GM12872 (cell line): ENCODE results near the gene LRTM1.

Experiments
- TF ChIP-seq, protein P1 (sequence below): IDR thresholded peaks from 3 replicates; pipeline ENCODE4 v1.5.1; 2011; ENCODE audit warnings: low read depth, mild to moderate bottlenecking, low read length, moderate library complexity; ENCODE audit not compliant: insufficient read depth

Gene LRTM1

DNA sequence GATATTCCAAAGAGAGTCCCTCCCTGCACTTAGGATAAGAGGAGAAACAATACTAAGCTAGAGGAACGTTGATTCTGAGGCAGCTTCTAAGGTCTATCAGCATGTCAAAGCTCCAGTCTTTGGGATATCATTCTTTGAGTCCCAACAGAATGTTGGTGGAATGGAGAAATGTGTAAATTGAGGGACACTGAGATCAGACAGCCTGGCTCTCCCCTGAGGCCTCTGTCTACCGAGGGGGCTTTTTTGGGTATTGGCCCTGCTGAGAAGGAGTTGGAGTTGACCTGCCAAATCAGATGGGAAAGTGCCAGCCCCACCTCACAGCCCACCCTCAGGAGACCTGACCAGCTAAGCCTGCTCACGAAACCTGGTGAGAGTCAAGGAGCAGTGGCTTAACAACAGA, 27.6 kb upstream of the LRTM1 start:
- TF ChIP-seq, protein P1, sequence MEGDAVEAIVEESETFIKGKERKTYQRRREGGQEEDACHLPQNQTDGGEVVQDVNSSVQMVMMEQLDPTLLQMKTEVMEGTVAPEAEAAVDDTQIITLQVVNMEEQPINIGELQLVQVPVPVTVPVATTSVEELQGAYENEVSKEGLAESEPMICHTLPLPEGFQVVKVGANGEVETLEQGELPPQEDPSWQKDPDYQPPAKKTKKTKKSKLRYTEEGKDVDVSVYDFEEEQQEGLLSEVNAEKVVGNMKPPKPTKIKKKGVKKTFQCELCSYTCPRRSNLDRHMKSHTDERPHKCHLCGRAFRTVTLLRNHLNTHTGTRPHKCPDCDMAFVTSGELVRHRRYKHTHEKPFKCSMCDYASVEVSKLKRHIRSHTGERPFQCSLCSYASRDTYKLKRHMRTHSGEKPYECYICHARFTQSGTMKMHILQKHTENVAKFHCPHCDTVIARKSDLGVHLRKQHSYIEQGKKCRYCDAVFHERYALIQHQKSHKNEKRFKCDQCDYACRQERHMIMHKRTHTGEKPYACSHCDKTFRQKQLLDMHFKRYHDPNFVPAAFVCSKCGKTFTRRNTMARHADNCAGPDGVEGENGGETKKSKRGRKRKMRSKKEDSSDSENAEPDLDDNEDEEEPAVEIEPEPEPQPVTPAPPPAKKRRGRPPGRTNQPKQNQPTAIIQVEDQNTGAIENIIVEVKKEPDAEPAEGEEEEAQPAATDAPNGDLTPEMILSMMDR: no peak

DNA sequence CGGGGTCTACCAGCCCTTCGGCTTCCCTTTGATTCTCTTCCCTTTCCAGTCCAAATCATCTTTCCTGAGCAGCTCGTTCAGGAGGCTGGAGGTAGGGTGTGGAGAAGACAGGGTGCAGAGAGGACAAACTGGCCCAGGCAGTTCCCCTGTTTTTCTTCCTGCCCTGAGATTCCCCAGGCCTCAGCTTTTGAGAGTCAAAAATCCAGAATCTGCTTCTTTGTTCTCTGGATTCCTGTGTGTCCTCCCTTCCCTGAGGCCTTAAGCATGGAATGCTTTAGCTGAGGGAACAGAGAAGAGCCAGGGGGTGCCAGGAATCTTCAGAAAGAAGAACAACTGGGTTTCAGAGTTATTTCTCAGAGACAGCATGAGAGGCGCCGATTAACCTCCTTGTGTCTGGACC, 26.7 kb upstream of the LRTM1 start:
- TF ChIP-seq, protein P1: no peak

DNA sequence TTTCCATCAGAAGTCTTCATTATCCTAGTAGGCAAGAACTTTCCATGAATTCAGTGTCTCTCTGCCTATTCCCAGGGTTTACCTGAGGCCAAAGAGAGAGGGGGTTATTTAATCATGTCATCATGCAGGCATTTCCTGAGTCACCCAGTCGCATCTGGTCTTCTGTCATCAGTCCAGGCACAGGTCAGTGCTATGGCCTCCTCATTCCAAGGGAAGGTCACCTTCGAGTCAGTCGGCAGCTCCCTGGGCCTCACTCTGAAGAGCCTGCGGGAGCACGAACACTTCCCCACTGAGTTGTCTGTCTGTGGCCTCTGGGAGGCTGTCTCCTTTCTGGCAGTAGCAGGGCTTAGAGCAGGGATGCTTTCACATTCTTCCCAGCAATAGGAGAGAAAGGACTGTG, 26.2 kb upstream of the LRTM1 start:
- TF ChIP-seq, protein P1: no peak

DNA sequence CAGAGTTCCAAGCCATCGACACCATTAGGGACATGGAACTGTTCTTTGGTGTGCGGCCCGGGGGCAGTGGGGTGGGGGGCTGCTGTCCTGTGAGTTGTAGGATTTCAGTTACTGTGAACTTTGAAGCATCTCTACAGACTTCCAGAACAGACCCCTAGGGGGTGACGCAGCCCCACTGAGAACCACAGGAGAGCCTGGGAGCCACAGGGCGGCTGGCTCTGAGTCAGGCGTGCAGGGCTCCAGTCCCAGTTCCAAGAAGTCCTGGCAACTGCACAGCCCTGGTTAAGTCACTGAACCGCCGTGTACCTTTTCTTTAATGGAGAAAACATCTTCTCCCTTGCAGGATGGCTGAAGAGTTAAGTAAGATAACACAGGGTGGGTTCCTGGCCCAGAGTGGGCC, 23.5 kb upstream of the LRTM1 start:
- TF ChIP-seq, protein P1: peak; percentile 35

DNA sequence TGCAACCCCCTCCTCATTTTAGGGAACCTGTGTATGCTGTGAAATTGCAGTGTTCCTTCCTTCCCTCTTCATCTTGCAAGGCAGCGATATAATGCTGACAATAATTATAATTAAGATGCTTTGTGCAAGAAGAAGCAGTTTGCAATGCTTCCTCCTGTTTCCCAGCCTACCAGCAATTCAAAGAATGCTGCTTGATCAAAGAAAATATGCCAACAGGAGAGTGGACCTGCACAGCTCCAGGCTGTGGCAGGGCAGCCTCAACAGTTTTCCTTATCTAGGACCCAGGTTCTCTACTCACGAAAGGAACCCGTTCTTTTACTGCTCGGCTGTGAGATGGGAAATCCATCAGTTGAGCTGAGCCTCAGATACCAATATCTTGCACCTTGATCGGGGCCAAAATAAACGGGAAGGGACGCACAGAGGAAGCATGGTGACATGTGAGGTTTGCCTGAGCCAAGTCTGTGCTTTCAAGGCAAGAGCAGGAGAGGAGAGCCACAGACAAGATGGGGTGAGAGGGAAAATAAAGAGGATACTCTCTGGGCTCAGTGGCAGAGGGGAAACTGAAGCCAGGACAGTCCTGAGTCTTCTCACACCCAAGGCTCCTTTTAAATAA, 22.6 kb upstream of the LRTM1 start:
- TF ChIP-seq, protein P1: no peak

DNA sequence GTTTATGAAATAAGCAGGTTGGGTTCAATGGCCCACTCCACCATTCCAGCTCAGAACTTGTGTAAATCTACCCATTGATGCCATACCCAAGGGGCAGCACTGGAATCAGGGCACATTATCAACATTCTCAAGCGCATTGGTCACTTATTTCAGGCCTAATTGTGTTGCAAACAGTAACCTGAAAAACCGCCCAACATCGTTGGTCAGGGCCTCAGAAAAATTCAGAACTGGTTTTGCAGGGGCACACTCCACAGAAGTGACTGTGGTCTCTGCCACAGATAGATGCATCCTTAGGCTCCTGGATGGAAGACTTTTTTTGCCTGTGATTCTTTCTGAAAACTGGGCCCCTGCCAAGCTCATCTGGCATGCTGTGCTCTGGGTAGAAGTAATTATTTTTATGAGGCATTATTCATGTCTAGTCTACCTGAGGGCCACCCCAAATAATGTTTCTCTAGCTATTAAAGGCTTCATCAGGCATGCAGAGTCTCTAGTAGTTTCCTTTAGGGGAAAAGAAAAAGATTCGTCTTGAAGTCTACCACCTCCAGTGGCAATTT, 21.7 kb upstream of the LRTM1 start:
- TF ChIP-seq, protein P1: no peak

DNA sequence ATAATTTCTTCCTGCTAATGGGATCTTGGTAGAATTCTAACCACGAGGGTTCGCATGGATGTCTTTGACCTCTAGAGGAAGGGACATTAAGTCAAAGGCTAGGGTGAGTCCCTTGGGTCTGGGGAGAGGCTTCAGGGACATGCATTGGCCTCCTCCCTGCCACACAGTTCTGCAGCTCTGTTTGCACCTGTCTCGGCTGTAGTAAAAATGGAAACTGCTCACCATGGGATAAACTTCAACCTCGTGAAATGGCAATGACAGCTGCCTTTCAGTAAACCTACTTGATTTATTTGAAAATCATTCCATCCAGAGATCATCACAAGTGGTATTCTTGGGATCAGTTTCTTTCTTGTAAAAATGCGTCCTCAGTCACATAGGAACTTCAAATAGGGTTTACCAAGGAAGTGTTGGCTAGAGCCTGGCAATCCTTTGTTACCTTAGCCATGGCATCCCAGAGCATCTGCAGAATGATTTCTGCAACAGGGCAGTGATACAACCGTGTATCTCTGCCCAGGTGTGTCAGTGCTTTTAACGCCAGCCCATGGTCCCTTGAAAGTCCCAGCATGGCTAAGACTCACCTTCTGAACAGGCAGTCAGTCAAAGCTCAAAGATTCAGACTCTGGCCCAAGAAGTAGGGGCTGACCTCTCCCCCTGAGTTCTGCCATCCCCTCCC, 14.0 kb upstream of the LRTM1 start:
- TF ChIP-seq, protein P1: no peak
